Occipital lobe (tissue), 2 donors: ENCODE data around the gene ADAMTS17. TPM values are rescaled to one million over a fixed set of nuclear protein-coding genes. Genes with fewer than 3 reads are reported as not detected.

Source experiments
- DNase-seq: peaks from one replicate; lab custom pipeline; 2025; lab: John Stamatoyannopoulos, UW
- total RNA-seq: library from RNA; depleted of rRNA; stranded (reverse); fragments of >200 nt; gene quantifications from one replicate; pipeline ENCODE4 v1.2.3, GENCODE V29; 2014

ADAMTS17 gene
- total RNA-seq, 1 donor from 2014 or later = 5.1 TPM

DNA sequence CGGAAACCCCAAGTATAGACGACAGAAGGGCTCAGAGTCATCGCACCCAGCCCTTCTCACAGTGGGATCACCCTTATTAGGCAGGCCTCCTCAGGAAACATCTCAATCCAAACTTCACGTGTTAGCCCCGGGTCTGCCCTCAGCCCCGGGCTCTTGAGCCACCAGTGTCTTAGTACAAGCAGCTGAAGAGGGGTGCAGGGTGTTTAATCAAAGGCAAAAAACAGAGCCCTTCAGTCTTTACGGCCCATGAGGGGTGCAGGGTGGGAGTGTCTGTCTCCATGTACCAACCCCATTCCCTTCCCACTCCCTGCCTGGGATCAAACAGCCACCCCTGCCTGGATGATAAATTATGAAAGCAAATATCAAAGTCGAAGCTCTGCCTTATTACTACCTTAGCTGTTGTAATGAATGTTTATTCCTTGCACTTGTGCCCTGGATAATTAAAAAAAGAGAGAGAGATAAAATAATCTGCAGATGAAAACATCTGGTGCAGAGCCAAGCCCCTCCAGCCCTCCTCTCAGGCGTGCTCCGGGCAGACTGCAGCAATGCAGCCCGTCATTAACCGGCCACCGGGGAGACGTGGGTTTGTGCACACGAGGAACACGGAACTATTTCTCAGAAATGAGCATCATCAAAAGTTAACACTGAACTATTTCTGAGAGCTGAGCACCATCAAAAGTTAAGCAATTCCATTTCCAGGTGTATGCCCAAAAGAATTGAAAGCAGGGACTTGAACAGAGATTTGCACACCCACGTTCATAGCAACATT is 64.5 kb downstream of the ADAMTS17 start:
- no peak for DNase-seq

DNA sequence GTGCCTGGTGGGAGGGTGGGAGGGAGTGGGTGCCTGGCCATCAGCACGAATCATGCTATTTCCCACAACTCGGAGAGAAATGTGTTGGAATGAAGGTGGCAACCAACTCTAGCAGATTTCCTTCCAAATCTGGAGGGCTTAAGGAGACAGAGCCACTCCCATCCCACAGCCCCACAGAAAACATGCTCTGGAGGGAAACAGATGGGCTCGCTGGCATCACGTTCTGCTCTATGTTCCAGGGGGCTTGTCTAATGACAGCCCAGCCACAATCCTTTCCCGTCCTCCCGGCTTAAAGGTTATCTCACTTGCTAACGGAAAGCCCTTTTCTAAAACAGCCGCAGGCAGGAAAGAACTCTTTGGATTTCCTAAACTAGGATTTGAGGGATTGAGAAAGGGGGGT is 65.3 kb downstream of the ADAMTS17 start:
- DNase-seq = no peak

DNA sequence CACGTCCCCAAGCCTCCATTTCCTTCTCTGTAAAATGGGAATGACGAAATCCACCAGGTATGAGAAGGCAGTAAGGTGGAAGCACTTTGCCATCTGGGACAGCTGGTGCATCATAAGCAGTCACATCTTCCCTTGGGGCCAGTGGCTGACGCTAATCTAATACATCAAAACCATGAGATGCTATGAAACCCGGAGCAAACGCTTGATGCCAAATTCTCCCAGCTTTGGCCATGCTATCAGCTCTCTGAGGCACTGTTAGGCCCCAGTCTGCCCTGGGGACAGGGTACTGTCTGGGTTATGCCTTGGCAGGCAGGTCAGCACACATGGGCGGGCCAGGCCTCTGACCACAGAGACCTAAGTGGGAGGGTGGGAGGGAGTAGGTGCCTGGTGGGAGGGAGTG is 66.1 kb downstream of the ADAMTS17 start:
- DNase-seq = no peak

- DNase-seq = no peak
Measured at GRCh38 chr15:100269831-100270230, 71.9 kb downstream of the ADAMTS17 start.

GRCh38 chr15:100266166-100266565 is 75.6 kb downstream of the ADAMTS17 start:
- DNase-seq = no peak

GRCh38 chr15:100265641-100266035 is 76.1 kb downstream of the ADAMTS17 start:
- no peak for DNase-seq

- no peak for DNase-seq
Measured at GRCh38 chr15:100264994-100265640, 76.7 kb downstream of the ADAMTS17 start.

DNA sequence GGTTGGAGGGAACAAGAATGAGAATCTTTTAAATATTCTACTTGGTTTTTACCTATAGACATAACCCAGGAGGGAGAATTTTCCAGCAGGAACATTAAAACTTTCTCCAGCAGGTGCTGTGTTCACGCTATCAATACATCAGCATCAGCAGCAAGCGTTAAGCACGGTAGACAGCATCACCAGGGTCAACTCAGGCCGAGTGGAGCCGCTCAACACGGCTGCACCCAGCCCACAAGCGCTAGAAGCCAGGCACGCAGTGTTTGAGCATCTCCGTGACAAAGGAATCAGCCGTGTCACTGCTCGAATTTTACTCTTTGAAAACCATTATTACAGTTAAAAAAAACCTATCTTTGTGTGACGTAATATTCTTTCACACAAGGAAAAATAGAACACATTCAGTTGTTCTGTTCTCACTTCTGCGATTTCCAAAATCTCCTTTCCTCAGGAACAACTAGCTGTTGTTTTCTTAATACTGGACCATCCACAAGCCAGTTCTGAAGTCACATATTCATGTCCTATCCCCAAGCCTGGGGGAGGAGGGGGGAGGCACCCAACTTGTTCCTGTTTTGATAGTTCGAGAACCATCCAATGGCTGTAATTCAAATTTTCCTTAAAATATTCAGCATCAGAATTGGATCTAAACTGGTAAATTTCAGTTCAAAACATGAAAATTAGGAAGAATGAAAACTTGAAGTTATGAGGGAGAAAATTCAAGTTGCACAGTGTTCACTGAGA is 77.9 kb downstream of the ADAMTS17 start:
- peak; percentile 8 for DNase-seq

GRCh38 chr15:100263031-100263430 is 78.7 kb downstream of the ADAMTS17 start:
- no peak for DNase-seq

GRCh38 chr15:100261302-100262240 is 80.2 kb downstream of the ADAMTS17 start:
- no peak for DNase-seq

DNA sequence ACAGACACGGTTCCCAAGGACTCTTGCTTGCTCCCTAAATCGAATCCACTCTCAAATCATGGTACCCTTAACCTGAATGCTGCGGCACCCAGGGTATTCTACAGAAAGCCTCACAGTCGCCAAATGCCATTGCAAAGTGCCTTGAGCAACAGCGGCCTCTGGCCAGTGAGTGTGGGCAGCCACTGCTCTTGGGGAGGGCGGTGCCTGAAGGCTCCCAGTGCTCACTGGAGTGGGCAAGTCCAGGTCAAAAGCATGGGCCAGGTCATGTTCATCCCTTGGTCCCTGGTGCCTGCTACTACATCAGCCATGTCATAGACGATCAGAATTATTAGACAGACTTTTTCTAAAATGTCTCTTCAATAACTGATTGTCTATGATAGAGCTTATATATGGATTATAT is 82.5 kb downstream of the ADAMTS17 start:
- DNase-seq = no peak

GRCh38 chr15:100256970-100257650 is 84.7 kb downstream of the ADAMTS17 start:
- no peak for DNase-seq

DNA sequence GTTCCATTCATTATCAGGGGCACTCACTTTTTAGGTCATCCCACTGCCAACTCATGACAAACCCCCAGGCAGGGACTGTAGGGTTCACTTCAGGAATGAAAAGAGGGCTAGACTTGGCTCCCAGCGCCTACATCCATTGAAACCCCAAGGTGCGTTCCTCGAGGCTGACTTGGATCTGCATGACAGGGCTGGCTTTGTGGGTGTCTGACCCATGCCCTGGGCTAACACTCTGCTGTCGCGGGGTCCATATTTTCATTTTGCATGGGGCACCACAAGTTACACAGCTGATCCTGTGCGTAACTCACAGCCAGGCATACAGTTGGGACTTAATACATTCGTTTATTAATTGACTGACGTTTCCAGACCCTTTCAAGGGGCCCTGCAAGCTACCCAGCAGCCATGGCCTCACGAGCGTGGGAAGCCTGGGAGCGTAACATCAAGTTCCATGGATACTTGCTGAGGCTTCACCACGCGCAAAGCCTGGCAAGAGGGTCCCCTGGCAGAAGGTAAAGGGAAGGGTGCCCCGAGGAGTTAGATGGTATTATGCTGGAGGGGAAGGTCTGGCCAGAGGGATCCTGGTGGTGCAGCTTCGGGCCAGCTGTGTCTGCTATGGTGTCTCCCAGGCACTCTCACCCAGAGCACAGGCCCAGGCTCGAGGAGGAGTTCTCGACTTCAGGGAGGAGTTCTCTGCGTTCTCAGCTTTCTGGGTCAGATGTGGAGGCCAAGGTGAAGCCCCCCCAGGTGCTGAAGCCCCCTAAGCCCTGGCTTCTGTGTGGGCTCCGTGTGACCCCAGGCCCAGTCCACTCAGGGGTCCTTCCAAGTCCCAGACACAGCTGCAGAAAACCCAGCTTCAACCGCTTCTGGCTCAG is 85.4 kb downstream of the ADAMTS17 start:
- no peak for DNase-seq

DNA sequence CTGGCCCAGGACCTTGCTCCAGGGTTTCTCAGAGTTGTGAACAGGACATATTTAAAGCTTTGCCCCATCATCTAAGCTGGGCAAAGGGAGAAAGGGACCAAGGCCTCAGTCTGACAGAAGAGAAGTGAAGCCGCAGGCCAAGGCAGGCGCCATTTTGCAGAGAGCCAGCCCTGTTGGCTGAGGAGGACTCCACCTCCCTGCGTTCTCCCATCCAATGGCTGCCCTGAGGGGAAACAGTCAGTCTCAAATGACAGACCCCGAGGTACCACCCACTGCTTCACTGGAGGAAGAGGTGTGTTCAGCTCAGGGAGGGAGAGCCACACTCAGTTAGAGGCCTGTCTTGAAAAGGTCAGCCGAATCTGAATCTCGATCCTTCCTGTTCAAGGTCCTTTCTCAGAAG is 86.1 kb downstream of the ADAMTS17 start:
- DNase-seq = no peak

DNA sequence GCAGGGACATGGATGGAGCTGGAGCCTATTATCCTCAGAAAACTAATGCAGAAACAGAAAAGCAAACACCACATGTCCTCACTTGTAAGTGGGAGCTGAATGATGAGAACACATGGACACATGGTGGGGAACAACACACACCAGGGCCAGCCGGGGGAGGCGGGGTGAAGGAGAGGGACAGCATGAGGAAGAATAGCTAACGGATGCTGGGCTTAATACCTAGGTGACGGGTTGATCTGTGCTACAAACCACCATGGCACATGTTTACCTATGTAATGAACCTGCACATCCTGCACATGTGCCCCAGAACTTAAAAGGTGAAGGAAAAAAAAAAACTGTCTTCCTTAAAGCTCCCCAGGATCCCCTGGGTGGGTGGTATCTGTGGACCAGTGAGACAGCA is 87.1 kb downstream of the ADAMTS17 start:
- DNase-seq = no peak

GRCh38 chr15:100254285-100254684 is 87.5 kb downstream of the ADAMTS17 start:
- DNase-seq = no peak

GRCh38 chr15:100253640-100254039 is 88.1 kb downstream of the ADAMTS17 start:
- no peak for DNase-seq

DNA sequence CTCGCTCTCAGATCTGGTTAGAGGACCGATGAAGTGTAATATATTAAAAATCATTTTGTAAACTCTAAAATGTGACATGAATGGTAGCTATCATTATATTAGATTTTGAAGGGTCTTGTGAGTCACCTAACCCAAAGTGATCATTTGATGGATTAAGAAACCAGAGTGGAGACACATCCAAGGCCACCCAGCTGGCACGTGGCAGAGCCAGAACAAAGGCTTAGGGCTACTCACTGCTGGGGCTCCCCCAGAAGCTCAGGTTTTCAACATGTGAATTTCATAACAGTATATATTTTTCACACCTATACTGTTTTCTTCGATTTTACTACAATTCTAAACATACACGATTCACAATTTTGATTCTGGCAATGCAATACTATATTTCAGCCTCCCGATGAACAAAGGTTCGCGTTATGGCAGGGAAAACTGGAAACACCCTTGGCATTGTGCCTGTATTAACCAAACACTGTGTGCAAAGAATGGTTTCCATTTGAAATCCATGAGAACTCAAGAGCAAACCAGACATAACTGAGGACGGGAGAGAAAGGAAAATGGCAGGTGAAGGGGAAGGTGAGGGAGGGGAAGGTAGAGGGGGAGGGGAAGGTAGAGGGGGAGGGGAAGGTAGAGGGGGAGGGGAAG is 88.9 kb downstream of the ADAMTS17 start:
- DNase-seq = no peak

DNA sequence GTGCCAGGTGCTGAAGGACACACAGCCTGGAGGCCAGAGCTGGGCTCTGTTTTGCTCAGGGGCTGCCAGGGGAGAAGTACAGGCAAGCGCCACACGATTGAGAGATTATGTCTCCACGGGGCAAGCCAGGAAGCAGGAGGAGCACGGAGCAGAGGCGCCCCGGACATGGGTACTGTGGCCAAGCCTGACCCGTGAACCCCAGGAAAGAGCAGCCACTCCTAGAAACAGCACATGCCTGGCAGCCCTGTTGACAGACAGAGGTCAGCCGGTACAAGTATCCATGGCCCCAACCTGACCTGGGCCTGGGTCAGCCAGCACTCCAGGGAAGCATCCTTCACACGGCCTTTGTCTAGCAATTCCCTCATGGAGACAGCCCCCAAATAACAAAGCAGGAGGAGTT is 89.4 kb downstream of the ADAMTS17 start:
- no peak for DNase-seq
